Measurements from ENCODE around the gene EPB41L4A.

The EPB41L4A gene

GRCh38 chr5:112350626-112351025 is 68.5 kb downstream of the EPB41L4A start:
- no peak for DNase-seq

- no peak for DNase-seq
Measured at GRCh38 chr5:112349371-112349770, 69.7 kb downstream of the EPB41L4A start.

- no peak for DNase-seq
Measured at GRCh38 chr5:112348915-112349314, 70.2 kb downstream of the EPB41L4A start.

- no peak for DNase-seq
Measured at GRCh38 chr5:112348387-112348786, 70.7 kb downstream of the EPB41L4A start.

- DNase-seq, result no peak
Measured at GRCh38 chr5:112346411-112347044, 72.5 kb downstream of the EPB41L4A start.

GRCh38 chr5:112344540-112344939 is 74.5 kb downstream of the EPB41L4A start:
- DNase-seq, result no peak

GRCh38 chr5:112342389-112342788 is 76.7 kb downstream of the EPB41L4A start:
- DNase-seq, result no peak

- DNase-seq, result no peak
Measured at GRCh38 chr5:112339761-112340160, 79.3 kb downstream of the EPB41L4A start.

- DNase-seq, result no peak
Measured at GRCh38 chr5:112338681-112339337, 80.3 kb downstream of the EPB41L4A start.

GRCh38 chr5:112333331-112333781 is 85.7 kb downstream of the EPB41L4A start:
- DNase-seq, result peak; percentile 63

- DNase-seq, result no peak
Measured at GRCh38 chr5:112331892-112332291, 87.2 kb downstream of the EPB41L4A start.

- peak; percentile 16 for DNase-seq
Measured at GRCh38 chr5:112329419-112330090, 89.5 kb downstream of the EPB41L4A start.

GRCh38 chr5:112323166-112323565 is 95.9 kb downstream of the EPB41L4A start:
- no peak for DNase-seq

- no peak for DNase-seq
Measured at GRCh38 chr5:112320408-112320807, 98.7 kb downstream of the EPB41L4A start.

- DNase-seq, result no peak
Measured at GRCh38 chr5:112318346-112318745, 100.7 kb downstream of the EPB41L4A start.

GRCh38 chr5:112317866-112318265 is 101.2 kb downstream of the EPB41L4A start:
- no peak for DNase-seq

- peak; percentile 6 for DNase-seq
Measured at GRCh38 chr5:112316731-112317130, 102.3 kb downstream of the EPB41L4A start.

GRCh38 chr5:112316006-112316405 is 103.1 kb downstream of the EPB41L4A start:
- peak; percentile 39 for DNase-seq

- DNase-seq, result peak; percentile 27
Measured at GRCh38 chr5:112312295-112313275, 106.5 kb downstream of the EPB41L4A start.

GRCh38 chr5:112310746-112311145 is 108.3 kb downstream of the EPB41L4A start:
- no peak for DNase-seq

- DNase-seq, result no peak
Measured at GRCh38 chr5:112308608-112309007, 110.5 kb downstream of the EPB41L4A start.

GRCh38 chr5:112306956-112307355 is 112.1 kb downstream of the EPB41L4A start:
- DNase-seq, result no peak

- DNase-seq, result no peak
Measured at GRCh38 chr5:112304743-112305142, 114.3 kb downstream of the EPB41L4A start.

All from DMS53 (cell line).